Posterior vena cava (tissue), 2 donors: Measurements from ENCODE around the gene FYB2. TPM values are rescaled to one million over a fixed set of nuclear protein-coding genes. Genes with fewer than 3 reads are reported as not detected.

ENCODE experiments used
- DNase-seq: peaks from one replicate; pipeline ENCODE4 v3.0.0-alpha.2; 2020; ENCODE audit warnings: low spot score
- intact Hi-C, 2 donors: fragments of 100-400 bp; cut with DNase I; formaldehyde crosslinking; loops; one replicate each; pipeline versions ENCODE4 v1.14.1 to v1.14.2; 2022 to 2023
- total RNA-seq, 2 donors: library from RNA; stranded (reverse); fragmentation: NEBNext Ultra II Directional; extraction: Animal tissue kit (Norgen Biotek cat#: 25700); gene quantifications; one replicate each; pipeline ENCODE4 v1.2.1, GENCODE V29; 2021
- donor health status: DM: yes; HTN: yes; CAD: no.
- donor health status: DM: yes; HTN: yes; CAD: no.

The FYB2 gene
- total RNA-seq, 2 donors from 2014 or later = not detected

GRCh38 chr1:56676571-56677035, 142.6 kb downstream of the FYB2 start:
- DNase-seq = no peak
- intact Hi-C loops = loop anchor here in 1 of 2 donors (5.0 kb wide), 1 partner anchor 951 kb away; no protein-coding TSS in a partner anchor

- no peak for DNase-seq
- intact Hi-C loops = loop anchor here in 1 of 2 donors (5.0 kb wide), 1 partner anchor 952 kb away; no protein-coding TSS in a partner anchor
These were observed 143.4 kb downstream of the FYB2 start for GRCh38 chr1:56675763-56676162.

- intact Hi-C loops = no loop called here
- DNase-seq = no peak
These were observed 146.6 kb downstream of the FYB2 start for GRCh38 chr1:56672579-56672978.

GRCh38 chr1:56671542-56671941, 147.7 kb downstream of the FYB2 start:
- DNase-seq = no peak
- intact Hi-C loops = no loop called here

GRCh38 chr1:56671085-56671484, 148.1 kb downstream of the FYB2 start:
- DNase-seq = no peak
- intact Hi-C loops = no loop called here

GRCh38 chr1:56670350-56670749, 148.9 kb downstream of the FYB2 start:
- no peak for DNase-seq
- intact Hi-C loops = no loop called here

Other genes starting within 250 kb of the FYB2 start
- gene PLPP3, start 239.8 kb downstream of the FYB2 start, total RNA-seq = 100 to 1,000 TPM; 141 to 173 TPM
- 10 to 100 TPM; 23.8 to 60.8 TPM for gene PRKAA2, start 174.1 kb downstream of the FYB2 start, total RNA-seq
- not detected for gene C8A, start 35.4 kb upstream of the FYB2 start, total RNA-seq
- not detected for gene C8B, start 146.6 kb upstream of the FYB2 start, total RNA-seq